Coronary artery (tissue), 2 donors: ENCODE data around the gene FAM237B.

Experiments used
- DNase-seq: peaks from one replicate; pipeline ENCODE4 v3.0.0-alpha.2; 2017; ENCODE audit warnings: low spot score
- H3K27ac ChIP-seq, 2 donors: fragments of 200-600 bp; sonication (generic); one replicate each; pipeline ENCODE4 v1.5.1; 2016 to 2019
- H3K4me3 ChIP-seq: fragments of 200-600 bp; sonication (generic); 2 replicates; pipeline ENCODE4 v1.5.1; 2016; ENCODE audit warnings: mild to moderate bottlenecking, moderate library complexity
- TF ChIP-seq, protein P1 (sequence below): fragments of 200-600 bp; sonication (generic); IDR thresholded peaks from one replicate; pipeline ENCODE4 v1.5.1; 2019; ENCODE audit warnings: antibody characterized with exemption

FAM237B gene

DNA sequence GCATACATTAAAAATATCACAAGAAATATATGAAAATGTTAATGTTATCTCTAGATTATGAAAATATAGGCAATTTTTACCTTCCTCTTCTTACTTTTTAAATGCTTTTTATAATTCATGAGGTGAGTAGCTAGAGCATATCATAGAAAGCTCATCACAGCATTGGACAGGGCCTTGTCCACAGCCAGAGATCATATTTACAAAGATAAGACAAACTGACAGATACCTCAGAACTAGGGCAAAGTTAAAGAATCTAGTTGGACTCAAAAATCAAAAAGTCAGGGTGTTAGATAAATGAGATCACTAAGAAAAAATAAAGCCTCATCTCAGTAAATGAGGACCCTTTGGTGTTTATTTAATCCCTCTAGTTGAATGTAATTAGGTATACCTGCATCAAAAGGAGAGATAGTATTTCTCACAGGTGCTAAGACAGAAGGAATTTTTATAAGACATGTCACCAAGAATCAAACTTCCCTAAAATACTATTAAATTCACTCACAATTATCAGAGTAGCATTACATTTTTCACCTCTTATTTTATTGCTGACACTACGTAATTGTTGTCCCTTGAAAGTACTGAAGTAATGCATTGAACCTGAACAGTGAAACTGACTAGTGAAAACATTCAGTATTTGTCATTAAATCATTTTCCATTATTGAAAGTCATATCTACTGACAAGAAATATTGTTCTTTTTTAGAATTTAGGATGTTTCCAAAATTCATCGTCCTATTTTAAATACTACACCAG is 50.5 kb downstream of the FAM237B start:
- no peak overlapping the region for H3K4me3 ChIP-seq
- no peak overlapping the region for H3K27ac ChIP-seq
- TF ChIP-seq, protein P1, sequence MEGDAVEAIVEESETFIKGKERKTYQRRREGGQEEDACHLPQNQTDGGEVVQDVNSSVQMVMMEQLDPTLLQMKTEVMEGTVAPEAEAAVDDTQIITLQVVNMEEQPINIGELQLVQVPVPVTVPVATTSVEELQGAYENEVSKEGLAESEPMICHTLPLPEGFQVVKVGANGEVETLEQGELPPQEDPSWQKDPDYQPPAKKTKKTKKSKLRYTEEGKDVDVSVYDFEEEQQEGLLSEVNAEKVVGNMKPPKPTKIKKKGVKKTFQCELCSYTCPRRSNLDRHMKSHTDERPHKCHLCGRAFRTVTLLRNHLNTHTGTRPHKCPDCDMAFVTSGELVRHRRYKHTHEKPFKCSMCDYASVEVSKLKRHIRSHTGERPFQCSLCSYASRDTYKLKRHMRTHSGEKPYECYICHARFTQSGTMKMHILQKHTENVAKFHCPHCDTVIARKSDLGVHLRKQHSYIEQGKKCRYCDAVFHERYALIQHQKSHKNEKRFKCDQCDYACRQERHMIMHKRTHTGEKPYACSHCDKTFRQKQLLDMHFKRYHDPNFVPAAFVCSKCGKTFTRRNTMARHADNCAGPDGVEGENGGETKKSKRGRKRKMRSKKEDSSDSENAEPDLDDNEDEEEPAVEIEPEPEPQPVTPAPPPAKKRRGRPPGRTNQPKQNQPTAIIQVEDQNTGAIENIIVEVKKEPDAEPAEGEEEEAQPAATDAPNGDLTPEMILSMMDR, result no peak
- DNase-seq, result no peak

DNA sequence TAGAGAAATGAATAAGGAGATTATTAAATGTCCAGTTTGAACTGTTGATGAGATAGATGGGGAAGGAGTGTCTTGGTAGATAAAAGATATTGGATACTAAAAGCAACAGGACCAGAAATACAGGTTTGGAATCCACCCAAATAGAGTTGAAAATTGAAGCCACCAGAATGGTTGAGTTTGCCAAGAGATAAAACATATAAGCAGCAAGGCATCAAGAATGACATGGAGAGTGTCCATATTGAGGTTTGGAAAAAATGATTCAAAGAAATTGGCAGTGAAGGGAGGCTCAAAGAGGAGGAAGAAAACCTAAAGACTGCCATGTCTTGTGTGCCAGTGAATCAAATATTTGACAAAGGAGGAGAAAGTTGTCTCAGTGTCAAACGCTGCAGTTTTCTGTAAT is 51.9 kb downstream of the FAM237B start:
- TF ChIP-seq, protein P1, result no peak
- DNase-seq, result no peak
- no peak overlapping the region for H3K27ac ChIP-seq
- no peak overlapping the region for H3K4me3 ChIP-seq

DNA sequence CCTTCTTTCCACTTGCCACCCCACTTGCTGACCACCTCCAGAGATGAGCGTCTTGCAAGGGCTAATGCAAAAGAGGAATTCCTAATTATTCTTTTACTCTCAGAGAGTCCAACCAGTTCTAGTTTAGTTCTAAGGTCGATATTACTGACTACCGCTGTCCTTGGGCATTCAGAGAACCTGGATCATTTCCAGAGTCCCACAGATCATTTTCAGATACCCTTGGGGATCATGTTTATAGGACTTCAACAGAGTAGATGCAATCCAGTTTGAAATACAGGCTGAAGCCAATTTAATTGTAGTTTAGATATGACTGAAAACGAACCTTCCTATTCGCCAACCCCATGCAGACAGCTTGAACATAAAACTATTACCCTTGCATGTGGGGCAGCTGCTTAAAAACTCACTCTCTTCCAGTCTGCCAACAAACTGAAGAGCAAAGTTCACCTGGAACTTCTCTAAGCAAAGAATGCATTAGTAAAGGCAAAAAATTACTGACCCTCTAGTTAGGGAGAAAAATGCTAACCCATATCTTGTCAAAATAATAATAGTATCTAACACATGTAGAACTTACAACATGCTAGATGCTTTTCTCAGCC is 53.7 kb downstream of the FAM237B start:
- DNase-seq, result no peak
- TF ChIP-seq, protein P1, result no peak
- H3K27ac ChIP-seq, result peak overlapping the region; percentile 6 to 71
- H3K4me3 ChIP-seq, result peak overlapping the region; percentile 38

DNA sequence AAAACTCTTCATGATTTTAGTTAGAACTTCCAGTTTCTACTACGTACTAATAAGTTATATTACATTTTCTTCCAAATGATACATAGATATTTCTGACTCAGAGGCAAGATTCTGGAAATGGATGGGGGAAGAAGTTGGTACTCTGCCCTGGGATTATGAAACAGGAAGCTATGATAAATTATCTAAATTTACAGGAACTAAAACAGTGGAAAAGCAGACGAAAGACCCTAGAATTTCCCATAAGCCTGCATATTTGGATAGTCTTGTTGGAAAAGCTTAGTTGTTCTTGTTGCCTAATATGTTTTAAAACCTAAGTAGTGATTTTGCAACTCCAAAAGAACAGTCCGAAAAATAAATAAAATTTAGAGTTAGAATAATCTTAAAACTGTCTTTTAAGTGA is 54.3 kb downstream of the FAM237B start:
- peak overlapping the region; percentile 38 for H3K4me3 ChIP-seq
- TF ChIP-seq, protein P1, result no peak
- no peak for DNase-seq
- peak overlapping the region; percentile 6 to 71 for H3K27ac ChIP-seq
